ENCODE measurements around the gene INPP4B.

DNA sequence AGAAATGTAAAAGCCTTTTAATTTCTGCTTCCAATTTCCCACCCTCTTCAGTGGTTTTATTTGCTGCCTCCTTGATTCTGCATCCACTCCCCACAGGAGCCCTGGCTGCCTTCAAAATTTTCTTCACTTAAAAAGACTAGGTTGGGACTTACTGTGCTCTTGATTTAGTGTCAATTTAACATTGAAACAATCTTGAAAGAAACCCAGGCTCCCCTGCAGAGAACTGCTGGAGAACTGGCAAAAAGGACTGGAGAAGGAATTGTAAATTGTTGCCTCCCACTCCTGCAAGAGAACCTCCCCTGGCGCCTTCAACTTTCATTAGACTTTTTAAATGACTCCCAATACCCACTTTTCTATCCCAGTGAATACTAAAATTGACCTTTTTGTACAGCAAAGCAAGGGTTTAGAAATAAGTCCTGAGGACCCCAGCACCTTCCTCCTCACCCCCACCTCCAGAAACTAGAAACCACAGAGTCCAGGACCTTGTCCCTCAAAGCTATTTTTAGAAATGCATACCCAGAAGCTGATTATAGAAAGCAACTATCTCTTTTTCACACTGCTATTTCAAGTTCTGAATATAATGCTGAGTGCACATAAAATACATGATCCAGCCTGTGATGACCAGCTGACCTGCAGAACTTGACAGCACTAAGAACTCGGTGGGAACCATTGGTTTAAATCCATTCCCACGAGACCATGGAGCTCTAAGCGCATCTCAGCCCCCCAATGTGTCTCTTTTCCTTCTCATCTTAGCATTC, 155.5 kb downstream of the INPP4B start:
- TF ChIP-seq, protein P1, sequence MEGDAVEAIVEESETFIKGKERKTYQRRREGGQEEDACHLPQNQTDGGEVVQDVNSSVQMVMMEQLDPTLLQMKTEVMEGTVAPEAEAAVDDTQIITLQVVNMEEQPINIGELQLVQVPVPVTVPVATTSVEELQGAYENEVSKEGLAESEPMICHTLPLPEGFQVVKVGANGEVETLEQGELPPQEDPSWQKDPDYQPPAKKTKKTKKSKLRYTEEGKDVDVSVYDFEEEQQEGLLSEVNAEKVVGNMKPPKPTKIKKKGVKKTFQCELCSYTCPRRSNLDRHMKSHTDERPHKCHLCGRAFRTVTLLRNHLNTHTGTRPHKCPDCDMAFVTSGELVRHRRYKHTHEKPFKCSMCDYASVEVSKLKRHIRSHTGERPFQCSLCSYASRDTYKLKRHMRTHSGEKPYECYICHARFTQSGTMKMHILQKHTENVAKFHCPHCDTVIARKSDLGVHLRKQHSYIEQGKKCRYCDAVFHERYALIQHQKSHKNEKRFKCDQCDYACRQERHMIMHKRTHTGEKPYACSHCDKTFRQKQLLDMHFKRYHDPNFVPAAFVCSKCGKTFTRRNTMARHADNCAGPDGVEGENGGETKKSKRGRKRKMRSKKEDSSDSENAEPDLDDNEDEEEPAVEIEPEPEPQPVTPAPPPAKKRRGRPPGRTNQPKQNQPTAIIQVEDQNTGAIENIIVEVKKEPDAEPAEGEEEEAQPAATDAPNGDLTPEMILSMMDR (IDR thresholded peaks at IDR 0.05) = no peak
- TF ChIP-seq POLR2AphosphoS5 (IDR thresholded peaks at IDR 0.05) = no peak

Measured in breast epithelium (tissue), 3 donors.